ENCODE results near the gene KRT84.
"Not testable (repeated sequence)": the region's sequence is repeated elsewhere in the genome, so short reads cannot be mapped to it uniquely, and the experiment has no call there.

KRT84 gene

DNA sequence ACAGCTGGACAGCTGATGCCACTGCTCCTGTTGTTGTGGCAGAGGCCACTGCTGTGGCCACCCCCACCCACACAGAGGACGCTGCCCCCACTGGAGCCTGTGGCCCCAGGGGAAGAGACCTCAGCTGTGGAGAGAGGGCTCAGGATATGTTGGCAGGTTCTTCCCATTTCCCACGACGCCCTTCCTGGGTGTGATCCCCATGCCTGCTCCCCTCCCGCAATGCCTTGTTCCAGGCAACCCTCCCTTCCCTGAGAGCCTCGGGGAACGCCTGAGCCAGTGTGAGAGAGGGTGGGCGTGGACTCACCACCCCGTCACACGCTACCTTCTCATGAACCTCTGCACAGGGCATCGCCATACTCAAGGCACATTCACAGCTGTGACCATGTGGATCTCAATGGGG lies 26.4 kb upstream of the KRT84 start:
- no peak for DNase-seq (ENCODE audit: low read depth)

DNA sequence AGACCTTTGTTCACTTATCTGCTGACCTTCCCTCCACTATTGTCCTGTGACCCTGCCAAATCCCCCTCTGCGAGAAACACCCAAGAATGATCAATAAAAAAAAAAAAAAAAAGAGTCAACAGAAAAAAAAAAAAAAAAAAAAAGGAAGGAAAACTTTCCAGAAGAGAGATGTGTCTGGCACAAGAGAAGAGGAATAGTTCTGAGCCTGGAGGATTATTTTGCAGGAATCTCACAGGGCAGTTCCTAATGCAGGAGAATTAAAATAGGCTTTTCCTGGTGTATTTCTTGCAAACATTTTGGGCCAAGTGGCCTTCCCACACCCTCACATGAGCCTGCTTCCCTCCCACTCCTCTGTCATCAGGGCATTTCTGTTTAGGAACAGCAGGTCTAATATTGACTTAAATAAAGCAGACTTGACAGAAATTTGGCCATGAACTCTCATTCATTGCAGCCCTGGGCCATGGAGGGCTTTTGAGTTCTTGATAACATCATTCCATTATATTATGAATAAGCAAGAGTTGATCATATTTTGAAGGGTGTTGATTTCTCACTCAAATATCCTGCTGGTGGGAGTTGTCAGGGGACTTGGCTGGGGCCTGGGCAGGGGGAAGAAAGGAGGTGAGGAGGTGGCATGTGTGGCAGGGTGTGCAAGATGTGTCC lies 25.3 kb upstream of the KRT84 start:
- DNase-seq (ENCODE audit: low read depth) = not testable (repeated sequence)

DNA sequence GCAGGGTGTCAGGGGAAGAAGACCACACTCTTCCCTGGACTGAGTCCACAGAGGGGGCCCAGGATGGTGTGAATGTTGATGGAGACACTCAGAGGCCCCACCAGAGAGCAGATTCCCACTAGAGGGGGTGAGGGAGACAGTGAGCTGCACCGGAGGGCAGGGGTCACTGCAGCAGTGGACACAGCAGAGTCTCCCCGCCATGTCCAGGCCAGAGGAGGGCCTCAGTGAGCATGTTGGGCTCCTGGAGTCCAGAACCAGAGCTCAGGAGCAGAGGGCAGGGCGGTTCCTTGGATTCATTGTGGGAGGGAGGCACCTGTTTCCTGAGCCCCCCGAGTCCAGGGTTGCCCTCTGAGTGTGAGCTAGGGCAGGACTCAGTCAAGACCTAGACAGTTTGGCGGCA lies 22.5 kb upstream of the KRT84 start:
- no peak for DNase-seq (ENCODE audit: low read depth)

DNA sequence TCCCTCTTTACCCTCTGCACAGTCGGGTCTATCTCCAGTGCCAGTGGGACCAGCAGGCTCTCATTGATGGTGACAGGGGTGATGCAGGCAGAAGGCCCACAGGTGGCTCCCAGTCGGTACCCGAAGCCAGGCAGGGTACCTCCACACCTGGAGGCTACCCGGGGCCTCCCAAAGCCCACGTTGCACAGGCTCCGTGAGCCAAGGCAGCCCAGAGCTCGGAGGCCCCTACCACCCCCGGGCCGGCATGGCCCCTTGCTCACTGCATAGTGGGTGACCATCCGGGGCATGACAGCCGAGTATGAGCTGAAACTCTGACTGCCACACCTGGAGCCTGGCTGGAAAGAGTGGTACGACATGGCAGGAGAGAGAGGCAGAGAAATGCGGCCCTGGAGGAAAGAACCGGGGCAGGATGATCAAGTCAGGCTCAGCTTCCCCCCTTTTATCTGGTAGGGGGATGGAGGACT lies 20.5 kb upstream of the KRT84 start, which contains the start of gene KRT82:
TSS of gene KRT82 (minus strand) at position 414 of the 464 bp plus-strand sequence. CDS start at position 356, 58 bp downstream.
- no peak for DNase-seq (ENCODE audit: low read depth)

DNA sequence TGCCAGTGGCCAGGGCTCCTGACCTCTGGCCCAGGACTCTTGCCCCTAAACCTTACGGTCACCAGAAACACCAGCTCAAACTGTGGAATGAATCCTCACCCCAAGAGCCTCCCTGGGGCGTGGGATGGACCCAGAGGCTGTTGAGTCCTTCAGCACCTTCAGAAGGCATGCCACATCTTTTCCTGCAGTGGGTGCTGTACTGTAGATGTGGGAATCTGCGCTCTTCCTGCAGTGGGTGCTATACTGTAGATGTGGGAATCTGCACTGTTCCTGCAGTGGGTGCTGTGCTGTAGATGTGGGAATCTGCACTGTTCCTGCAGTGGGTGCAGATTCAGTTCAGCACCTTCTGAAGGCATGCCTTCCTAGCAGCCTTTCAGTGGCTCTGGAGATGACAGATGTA lies 19.5 kb upstream of the KRT84 start:
- DNase-seq (ENCODE audit: low read depth) = no peak

DNA sequence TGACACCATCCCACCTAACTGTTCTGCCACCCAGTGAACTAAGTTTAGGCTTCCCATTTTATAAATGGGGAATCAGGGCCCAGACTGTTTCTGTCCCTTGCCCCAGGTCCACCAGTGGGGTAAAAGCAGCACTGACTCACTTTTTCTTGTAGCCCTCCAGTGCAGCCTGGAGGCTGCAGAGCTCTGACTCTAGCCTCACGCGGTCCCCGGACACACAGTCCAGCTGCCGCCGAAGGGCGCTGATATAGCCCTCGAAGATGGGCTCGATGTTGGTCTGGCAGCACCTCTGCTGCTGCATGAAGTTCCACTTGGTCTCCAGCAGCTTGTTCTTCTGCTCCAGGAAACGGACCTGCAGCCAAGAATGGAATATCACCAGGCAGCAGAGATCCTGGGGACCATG lies 18.1 kb upstream of the KRT84 start:
- no peak for DNase-seq (ENCODE audit: low read depth)

DNA sequence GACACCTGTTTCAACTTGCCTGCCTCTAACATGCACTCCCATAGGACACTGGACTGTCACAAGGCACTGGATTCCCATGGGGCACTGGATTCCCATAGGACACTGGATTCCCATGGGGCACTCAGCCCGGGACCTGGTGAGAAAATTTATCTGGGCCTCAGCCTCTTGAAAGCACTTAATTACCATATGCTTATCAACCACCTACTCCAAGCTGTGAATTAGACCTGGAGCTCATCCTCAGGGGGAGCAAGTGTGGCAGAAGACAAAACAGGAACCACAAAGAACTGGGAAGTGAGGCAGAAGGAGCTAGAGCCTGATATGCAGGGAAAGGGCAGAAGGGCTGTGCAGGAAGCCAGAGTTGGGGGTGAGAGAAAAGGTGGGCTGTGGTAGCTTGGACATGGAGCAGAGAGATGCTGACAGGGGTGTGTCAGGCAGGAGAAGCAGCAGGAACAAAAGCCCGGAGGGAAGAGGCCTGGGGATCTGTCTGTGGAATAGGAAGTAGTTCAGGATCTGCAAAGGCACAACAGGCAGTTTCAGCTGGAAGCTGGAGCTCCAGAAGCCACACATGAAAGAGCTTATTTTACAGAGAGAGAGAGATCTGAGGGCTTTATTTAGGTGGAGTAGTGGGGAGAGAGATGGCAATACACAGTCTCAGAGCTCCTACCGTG lies 17.6 kb upstream of the KRT84 start:
- no peak for DNase-seq (ENCODE audit: low read depth)

DNA sequence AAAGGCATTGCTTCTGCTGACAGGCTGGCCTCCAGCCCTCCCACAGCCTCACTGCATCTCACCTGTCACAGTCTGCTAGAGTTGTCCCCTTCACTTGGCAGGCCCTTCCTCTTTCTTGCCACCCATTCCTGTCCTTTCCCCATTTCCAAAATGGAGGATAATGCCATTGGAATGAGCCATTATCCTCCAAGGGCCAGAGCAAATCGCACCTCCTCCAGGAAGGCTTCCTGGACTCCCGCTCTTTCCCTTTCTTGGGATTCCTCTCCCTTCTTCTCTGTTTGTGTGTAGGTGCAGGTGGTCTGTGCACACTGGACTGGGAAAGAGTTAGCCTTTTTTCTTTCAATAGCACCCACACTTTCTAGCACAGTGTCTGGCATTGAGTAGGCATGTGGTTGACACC lies 16.9 kb upstream of the KRT84 start:
- no peak for DNase-seq (ENCODE audit: low read depth)

DNA sequence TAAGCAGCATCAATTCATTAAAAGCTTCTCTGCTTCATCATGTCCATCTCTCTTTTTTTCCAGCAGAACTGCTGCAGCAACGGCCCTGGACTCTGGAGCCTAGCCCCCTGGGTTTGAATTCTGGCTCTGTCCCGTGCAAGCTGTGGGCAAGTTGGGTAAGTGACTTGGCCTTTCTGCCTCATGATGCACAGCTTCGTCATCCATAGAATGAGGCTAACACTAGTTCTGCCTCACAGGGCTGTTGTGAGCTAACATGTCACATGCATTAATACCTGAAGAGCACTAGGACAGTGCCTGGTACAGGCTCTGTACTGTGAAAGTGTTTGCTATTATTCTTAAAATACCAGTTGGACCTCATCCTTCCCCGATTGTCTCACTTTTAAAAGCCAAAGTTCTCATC lies 16.5 kb upstream of the KRT84 start:
- no peak for DNase-seq (ENCODE audit: low read depth)

DNA sequence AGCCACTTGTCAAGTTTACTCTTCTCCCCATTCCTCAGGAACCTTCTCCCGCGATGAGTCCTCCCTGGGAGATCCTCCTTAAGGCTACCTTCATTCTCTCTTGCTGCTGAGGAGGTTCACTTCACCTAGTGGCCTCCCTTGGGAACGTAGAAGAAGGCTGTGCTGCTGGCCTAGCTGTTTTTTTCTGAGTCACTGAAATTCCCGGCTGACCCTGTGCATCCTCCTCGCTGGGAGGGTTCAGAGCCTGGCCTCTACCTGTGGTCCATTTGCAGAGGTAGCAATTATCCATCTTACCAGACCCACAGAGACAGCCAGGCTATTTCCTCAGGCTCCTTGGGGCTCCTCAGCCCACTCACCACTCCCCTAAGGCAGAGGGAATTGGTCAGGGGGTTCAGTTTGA lies 16.1 kb upstream of the KRT84 start:
- DNase-seq (ENCODE audit: low read depth) = no peak

DNA sequence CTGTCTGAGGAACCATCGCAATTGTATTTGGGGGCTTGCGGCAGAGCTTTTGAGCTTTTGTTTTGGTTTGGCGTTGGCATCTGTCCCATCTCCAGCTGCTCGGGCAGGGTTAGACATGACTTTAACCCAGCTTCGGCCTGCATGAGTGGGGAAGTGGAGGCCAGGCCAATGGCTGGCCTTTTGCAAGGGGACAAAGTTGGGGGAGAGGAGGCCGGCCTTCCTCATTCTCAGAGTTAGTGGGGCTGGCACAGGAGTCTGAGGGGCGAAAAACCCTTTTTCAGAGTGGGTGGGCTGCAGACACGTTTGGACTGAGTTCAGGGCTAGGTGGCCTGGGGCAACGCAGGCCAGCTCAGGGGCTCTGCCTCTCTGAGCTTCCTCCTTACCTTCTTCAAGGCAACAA lies 15.5 kb upstream of the KRT84 start:
- DNase-seq (ENCODE audit: low read depth) = no peak

DNA sequence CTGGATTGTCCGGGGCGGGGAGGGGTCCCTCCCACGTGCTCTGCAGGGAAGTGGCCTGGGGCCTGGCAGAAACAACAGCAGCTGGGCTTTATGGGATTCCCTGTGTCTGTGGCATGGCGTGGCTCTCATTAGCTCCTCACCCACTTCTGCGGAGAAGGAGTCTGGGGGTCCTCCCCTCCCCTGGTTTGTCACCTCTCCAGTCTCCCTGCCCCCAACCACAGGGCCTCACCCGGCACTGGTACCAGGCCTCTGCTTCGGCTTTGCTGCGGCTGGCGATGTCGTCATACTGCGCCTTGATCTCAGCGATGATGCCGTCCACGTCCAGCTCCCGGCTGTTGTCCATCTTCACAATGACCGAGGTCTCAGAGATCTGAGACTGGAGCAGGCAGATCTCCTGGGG lies 14.3 kb upstream of the KRT84 start:
- no peak for DNase-seq (ENCODE audit: low read depth)

DNA sequence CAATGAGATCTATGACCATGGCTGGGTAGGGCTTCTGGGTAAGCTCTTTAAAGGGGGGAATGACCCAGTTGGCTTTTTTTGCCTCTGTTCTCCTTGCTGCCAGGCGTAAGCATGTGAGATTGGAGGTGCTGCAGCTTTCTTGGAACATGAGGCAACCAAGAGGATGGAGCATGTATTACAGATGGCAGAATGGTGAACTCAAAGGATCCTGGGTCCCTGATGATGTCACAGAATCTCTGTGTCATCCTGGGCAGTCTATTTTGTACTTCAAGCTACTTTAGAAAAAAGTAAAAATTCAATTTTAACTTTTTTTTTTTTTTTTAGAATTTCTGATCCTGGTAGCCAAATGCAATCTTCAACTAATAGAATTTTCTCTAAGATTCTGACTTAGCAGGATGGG lies 12.7 kb upstream of the KRT84 start:
- no peak for DNase-seq (ENCODE audit: low read depth)

DNA sequence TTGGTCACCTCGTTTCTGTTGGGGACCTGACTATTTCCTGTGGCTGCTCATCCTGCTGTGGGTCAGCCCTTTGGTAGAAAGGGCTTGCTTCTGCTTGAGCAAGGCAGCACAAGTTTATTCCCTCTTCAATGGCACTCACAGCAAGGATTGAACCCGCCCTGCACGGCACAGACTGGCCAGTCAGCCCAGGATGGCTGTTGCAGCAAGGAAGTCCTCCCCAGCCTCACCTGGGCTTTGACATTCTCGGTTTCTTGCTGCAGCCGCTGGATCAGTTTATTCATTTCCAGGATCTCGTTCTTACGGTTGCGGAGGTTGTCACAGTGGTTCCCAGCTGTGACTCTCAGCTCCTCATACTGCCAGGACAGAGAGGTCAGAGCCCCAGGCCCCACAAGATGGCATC lies 11.2 kb upstream of the KRT84 start:
- no peak for DNase-seq (ENCODE audit: low read depth)

DNA sequence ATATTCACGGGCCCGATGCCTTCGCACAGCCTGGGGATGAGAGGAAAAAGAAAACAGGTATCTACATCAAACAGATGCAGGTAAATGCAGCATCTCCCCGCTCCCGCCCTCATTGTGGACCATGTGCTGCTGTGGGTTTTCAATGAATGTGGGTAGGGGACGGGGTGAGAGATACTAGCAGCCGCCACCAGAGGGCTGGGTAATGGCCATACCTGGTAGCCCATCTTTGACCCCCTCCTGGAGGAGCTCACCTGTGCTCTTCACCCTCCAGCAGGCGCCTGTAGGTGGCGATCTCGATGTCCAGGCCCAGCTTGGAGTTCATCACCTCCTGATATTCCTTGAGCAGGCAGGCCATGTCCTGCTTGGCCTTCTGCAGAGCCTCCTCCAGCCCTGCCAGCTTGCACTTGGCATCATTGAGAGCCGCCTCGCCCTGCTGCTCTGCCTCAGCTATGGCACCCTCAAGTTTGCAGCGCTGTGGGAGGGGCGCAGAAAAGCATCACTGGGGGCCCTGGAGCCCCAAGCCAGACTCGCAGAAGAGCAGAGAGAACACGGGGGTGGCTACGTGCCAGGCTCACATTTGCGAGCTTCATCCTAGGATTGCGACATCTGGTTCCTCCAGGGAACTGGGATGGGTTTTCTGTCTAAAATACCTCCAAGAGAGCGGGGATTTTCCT lies 10.4 kb upstream of the KRT84 start:
- DNase-seq (ENCODE audit: low read depth) = no peak

DNA sequence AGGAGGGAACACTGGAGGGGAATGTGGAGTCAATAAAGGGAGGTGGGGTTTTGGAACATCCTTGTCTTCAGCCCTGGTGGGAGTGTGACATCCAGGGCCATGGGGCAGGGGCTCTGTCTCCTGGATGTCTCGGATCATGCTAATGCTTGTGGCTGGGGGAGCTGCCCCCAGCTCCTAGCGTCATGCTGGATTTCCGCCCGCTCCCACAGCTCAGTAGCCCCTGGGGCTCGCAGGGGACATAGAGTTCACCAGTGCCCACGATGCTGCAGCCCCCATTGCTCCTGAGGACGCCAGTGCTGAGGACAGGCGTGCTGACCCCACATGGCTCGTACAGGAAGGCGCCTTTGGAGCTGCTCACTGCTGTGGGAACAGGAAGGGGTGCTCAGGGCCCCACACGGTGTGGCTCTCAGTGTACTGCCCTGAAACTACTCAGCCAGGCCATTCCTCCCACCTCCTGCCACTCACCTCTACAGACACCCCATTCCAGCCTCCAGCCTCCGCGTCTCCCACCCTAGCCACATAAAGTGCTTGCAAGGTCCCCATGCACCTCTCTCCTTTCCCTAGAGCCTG lies 9.5 kb upstream of the KRT84 start:
- no peak for DNase-seq (ENCODE audit: low read depth)

DNA sequence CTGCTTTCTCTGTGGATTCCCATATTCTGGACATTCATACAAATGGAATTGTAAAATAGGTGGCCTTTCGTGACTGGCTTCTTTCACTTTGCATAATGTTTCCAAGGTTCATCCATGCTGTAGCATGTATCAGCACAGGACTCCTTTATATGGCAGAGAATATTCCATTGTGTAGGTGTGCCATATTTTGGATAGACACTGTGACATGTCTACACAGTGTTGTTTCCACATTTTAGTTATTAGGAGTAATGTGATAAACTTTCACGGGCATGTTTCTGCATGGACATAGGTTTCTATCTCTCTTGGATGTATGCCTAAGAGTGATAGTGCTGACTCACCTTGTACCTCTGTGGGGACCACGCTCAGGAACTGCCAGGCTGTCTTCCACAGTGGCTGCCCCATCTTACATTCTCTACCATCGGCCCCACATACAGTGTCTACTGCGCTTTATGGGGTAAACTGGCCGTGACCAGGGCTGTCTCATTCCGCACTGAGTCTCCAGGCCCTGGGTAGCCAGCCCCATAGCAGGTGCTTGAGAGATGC lies 7.1 kb upstream of the KRT84 start:
- DNase-seq (ENCODE audit: low read depth) = no peak

DNA sequence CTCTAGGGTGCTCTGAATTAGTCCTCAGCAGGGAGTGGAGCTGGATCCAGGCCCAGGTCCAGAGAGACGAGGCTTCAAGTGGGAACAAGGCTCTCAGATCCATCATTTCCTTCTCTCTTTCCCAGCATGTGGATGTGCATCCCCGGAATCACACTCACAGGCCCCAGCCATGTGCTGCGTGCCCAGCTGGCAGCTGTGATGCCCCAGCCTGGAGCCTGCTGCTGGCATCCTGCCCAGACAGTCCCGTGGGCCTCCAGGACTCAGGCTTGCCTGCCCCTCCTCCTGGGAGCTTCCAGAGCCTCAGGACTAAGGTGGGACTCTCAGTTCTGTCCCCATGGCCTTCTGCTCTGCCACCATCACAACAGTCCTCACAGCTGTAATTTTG lies 6.2 kb upstream of the KRT84 start:
- no peak for DNase-seq (ENCODE audit: low read depth)

DNA sequence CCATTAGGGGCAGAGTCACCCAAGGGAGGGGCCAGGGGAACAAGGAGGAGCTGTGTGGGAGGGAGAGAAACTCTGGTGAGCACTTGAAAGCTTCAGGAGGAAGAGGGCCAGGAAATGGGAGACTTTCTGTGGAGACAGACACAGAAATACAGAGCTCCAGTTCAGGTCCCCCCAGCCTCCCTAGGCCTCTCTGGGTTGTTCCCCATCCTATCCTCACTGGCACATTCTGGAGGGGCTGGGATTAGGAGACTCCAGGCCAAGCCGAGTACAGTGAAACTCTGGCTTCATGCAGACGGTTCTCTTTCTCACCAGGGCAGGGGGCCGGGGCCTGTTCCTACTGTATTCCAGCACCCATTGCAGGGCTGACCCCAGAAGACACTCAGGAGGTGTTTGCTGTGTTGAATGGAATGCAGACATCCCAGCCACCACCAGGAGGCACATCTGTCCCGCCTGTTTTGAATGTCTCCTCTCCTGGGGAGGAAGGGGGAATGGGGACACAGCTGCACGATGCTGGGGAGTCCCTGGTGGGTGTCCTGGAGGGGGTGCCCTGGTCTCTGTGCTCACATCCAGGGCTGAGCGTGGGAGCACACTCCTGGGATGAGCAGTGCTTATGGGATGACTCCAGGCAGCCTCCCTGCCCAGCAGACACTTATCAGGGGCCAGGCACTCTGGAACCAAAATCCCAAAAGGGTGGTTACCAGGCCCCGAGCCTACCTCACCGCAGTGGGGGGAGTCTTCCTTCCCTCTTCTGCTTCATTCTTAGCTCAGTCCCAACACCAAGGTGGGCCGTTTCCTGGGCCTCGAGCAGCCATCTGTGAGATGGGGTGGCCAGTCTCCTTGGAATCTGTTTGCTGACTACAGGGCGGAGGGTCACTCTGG lies 5.5 kb upstream of the KRT84 start:
- no peak for DNase-seq (ENCODE audit: low read depth)

DNA sequence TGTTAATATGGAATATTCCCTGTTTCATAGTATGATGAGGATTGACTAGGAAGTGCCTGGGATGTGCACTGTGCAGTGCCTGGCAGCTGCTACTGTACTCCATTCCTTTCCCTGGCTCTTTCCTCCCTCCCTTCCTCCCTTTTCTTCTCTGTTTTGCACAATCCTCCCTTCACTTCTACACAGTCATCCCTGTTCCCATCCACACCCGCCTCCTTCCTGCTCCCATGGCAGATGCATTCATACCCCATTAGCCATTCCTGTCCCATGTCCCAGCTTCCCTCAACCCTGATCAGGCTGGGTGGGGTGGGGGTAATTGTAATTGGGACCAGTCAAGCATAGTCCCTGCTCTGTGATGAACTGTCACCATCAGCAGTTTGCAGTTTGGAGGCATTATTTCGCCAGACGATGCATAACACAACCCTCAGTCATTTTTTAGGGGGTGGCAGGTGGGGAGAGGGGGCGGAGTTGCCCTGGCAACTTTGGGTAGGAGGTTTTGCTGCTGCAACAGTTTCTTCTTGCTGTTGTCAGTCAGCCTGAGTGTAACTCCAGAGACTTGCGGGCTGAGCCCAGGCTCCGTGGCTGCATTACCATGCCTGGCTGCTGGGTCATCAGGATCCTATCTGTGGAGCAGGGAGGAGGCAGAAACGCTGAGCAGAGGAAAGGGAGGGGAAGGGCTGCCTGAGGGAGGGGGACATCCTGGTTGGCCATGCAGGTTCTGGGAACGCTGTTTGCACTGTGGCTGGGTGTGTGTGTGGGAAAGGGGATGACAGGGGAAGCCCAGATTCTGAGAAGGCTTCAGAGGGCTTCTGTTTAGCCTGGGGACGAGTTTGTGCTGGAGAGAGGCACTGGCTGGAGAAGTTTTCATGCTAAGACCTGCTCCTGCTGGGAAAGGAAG lies 4.1 kb upstream of the KRT84 start:
- DNase-seq (ENCODE audit: low read depth) = no peak

DNA sequence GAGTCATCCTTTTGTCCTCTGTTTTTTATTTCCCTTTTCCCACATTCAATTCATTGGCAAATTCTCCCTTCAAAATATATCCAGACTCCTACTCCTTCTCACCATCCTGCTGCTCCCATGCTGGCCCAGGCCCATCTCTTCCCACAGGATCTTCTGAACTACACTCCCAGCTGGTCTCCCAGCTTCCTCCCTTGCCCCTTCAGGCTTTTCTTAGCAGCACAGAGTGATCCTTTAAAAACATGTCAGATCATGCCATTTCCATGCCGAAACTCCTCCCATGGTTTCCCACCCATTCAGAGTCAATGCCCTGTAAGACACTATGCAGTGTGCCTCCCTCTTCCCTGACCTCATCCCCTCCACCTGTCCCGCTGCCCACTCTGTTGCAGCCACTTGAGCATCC lies 2.4 kb upstream of the KRT84 start:
- DNase-seq (ENCODE audit: low read depth) = no peak
